Embryonic facial prominence (tissue), 1 donor: ENCODE measurements around the gene SELENOS.
A peak's percentile ranks its signal among the peaks of the same experiment; 100 is the strongest.
"Not testable (repeated sequence)": the region's sequence is repeated elsewhere in the genome, so short reads cannot be mapped to it uniquely, and the experiment has no call there.

Source experiments
- DNase-seq: peaks from one replicate; pipeline ENCODE4 v3.0.0-alpha.2; 2016; ENCODE audit errors: extremely low spot score

The SELENOS gene

GRCh38 chr15:101309436-101310160 is 32.3 kb upstream of the SELENOS start:
- DNase-seq = no peak

DNA sequence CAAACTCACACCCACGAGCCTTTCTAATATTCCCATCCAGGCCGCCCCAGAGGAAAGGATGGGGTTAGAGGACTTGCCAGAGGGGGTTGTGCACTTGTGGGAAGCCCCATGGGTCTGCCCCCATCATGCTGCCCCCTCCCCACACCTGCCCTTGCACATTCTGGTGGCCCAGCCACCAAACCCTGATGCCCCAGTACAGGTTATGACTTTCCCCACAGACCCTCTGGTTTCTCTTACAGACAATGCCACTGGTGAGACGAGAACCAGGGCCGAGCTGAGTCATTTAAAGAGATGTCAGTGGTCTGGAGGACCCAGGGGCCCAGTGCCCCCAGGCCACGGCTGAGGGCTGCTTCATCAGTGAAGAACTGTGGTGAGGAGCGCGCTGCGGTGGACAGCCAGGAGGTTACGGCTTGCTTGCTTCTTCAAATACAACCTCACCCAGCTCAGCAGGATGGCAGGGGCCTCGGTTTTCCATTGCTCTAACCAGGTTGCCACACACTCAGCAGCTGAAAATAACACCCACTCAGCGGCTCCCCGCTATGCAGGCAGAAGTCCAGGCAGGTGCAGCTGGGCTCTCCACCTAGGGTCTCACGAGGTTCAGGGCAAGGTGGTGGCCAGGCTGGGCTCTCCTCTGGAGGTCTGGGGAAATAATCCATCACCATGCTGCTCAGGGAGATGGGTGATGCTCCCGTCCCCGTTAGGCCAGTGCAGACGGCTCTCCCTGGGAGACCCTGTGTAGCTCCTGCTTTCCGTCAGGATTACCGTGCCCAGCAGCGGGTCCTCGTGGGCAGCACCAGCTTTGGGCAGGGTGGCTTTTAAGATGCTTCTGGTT is 31.5 kb upstream of the SELENOS start:
- DNase-seq = no peak

GRCh38 chr15:101307897-101308603 is 30.8 kb upstream of the SELENOS start:
- no peak for DNase-seq

- no peak for DNase-seq
Observed at GRCh38 chr15:101307048-101307896, 30.0 kb upstream of the SELENOS start.

DNA sequence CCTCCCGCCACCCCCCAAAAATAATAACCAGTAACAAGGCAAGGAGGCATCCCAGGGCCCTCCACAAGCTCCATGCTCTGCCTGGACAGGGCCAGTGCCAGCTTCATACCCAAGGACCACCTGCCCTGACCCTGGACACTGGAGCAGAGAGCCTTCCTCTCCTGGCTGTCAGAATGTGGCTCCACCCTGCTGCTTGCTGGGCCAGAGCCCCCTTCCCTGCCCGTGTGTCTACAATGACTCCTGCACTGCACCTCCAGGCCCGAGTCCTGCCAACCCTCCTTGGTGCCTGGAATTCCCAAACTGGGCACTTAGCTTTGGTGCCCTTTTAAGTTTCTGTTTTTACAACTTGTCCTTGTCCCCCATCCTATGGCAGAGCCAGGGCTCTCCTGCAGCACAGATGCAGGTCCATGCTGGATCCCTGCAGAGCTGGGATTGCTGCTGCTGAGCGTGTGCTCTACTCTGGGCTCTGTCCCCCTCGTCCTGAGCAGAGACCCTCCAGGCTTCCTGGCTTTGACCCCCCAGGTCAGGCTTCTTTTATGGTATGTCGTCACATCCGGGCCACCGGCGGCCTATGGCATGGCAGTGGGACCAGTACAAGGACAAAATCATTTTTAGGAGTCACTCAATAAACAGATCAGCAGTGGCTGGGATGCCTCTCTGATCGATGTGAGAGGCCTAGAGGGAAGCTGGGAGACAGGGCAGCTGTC is 29.2 kb upstream of the SELENOS start:
- no peak for DNase-seq

DNA sequence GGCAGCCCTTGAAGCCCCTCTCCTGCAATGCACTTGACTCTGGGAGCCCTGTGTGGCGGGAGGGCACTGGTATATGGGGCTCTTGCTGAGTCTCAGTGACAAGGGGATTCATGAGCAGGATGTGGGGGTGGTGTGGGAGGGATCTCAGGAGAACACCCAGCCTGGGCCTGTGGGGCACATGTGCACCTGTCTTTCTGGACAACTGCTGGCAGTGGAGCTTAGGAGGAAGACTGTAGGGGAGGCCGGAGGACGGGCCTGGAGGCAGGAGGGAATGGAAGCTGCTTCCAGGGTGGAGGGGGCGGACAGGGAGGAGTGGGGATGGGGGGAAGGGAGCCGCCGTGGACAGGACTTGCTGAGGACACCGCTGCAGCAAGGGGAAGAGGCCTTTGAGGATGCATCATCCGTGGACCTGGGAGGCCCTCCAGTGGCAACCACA is 28.6 kb upstream of the SELENOS start:
- DNase-seq = no peak

DNA sequence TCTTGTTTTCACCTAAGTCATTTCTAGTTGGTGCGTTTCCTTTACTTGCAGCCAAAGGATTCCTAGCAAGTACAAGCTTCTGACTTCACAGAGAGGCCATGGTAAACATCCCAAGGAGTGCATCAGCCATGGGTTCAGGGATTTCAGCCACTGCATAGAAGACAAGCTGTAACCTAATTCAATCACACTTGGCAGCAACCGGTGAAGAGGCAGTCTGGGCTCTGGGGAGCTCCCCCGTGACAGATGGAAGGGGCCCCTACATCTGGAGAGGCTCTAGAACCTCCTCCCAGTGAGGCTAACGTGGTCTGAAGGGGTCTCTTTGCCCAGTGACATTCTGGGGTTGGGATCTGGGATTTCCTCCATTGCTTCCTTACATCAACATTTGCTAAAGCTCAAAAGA is 26.1 kb upstream of the SELENOS start:
- no peak for DNase-seq

DNA sequence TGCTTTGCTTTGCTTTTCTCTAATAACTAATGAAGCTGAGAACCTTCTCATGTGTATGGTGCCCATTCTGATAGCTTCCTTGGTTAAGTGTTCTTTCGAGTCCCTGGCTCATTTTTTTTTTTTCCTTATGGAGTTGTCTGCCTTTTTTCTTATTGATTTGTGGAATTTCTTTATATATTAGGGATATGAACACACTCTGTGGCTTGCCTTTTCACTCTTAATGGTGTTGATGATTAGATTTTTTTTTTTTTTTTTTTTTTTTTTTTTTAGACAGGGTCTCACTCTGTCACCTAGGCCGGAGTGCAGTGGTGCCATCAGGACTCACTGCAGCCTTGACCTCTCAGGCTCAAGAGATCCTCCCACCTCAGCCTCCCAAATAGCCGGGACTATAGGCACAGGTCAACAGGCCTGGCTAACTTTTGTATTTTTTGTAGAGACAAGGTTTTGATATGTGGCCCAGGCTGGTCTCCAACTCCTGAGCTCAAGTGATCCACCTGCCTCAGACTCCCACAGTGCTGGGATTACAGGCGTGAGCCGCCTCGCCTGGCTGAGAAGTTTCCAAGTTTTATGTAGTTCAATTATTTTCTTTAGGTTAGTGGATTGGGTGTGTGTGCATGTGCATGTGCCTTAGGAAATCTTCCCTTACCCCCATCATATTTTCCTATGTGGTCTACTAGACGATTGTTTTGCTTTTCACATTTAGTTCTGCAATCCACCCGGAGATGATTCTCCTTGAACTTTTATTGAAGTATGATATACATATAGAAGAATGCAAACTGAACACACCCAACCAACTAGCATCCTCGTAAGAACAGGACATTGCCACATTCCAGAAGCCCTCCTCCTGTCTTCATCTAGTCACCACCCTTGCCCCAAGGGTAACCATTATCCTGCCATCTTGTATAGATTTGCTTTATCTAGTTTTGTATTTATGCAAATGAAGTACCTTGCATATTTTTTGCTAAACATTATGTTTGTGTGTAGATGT is 19.4 kb upstream of the SELENOS start:
- no peak for DNase-seq

DNA sequence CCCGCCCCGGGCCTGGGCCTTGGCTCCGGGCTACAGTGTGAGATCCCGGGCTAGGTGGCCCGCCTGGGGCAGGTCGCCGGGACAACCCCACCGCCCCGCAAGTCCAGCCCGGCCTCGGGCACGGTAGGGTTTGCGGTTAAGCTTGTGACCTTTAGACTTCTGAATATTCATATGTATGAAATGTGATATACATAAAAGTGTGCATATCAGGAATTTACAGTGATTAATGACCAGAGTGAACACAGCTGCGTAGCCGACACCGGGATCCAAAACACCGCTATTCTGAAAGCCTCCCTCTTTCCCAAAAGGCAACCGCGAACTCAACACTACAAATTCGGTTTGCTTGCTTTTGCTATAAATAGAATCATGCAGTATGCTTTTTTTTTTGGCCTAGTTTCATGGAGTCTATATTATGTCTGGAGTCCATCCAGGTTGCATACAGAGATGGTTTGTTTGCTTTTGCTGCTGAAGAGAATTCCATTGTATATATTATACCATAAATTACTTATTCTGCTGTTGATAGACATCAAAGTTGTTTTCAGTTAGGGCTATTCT is 18.4 kb upstream of the SELENOS start:
- DNase-seq = peak; percentile 46

DNA sequence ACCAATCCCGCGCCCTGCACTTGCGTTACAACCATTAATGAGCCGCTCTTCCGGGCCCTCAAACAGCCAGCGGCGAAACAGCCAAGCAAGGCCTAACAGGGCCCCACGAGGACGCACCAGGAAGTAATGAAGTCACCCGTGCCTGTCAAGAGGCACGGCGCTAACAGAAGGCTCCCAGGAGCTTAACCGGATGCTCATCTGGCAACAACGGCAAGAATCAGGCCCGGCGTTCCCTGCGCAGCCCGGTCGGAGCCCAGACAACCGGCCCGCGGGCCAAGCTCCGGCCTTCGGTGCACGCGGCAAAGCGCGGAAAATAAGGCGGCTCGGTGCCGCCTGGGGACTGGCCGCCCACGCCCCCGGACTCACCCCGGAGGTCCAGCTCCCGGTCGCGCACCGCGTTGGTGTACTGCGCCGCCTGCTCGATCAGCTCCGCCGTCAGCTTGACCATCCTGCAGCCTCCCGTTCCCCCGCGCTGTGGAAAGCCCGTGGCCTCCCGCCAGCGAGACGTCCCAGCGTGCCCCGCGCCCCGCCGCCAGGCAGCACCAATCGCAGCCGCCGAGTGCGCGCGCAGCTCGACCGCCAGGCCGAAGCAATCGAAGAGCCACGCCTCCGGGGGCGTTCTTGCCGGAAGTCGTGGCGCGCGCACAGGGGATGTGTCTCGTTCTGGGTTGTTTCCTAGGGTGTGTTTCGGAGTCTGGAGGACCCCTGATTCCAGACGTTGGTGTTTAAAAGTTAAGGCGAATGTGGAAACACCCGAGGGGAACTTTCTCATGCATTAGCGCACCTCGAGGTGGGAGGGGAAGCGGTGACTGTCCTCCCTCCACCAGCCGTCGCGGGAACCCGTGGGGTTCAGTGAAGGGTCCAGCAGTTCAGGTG is 17.7 kb upstream of the SELENOS start, which contains the start of gene SNRPA1:
SNRPA1 (minus strand) TSS at position 518 of the 876 bp plus-strand sequence; CDS start at position 448, 70 bp downstream.
- DNase-seq = peak; percentile 89

DNA sequence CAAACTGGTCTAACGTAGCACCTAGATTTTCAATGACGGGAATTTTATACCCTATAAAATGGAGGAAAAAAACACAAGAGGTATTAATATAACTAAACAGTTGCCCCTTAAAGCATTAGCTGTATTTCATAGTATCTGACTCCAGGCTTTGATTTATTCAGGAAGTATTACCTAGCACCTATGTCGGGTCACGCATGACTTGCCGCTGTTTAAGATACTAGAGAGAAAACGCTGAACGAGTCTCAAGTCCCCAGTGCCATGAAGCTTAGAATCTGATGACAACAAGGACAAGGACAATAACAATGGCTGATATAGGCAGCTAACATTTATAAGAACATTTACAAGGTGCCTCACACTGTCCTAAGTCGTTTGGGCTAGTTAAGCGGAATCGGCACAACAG is 15.8 kb upstream of the SELENOS start:
- no peak for DNase-seq

GRCh38 chr15:101288905-101289513 is 11.7 kb upstream of the SELENOS start:
- DNase-seq = no peak

DNA sequence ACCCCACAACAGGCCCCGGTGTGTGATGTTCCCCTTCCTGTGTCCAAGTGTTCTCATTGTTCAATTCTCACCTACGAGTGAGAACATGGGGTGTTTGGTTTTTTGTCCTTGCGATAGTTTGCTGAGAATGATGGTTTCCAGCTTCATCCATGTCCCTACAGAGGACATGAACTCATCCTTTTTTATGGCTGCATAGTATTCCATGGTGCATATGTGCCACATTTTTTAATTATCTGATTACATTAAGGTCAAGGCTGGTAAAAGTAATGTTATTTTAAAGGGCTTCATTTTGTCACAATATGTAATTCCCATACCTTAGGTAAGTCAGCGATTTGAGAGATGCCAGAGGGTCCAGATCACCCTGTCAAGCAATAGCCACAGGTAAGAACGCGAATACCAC is 10.1 kb upstream of the SELENOS start:
- not testable (repeated sequence) for DNase-seq

DNA sequence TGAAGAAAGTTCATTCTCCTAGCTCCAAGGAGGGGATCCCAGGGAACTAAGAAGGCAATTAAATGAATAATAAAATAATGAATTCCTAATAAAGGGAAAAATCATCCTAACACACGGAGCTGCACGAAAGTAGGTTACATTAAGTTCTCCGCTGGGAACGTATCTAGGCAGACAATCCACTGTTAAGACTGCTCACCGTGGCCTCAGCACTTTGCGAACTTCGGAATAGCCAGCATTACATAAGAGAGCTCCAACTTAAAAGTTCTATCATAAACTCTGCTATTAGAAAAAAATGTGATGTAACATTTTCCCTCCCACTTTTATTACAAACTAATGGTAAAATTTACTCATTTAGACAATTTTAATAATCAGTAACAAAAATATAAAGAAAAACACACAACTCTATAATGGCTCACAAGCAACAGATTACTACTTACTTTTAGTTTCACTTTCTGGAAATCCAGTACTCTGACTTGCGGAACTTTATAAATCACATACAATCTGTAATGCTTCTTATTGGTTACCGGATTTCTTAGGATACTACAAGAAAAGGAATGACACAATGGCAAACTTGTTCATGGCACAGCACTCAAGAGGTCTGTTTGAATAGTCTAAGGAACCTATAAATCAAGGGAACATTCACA is 9.3 kb upstream of the SELENOS start:
- no peak for DNase-seq

DNA sequence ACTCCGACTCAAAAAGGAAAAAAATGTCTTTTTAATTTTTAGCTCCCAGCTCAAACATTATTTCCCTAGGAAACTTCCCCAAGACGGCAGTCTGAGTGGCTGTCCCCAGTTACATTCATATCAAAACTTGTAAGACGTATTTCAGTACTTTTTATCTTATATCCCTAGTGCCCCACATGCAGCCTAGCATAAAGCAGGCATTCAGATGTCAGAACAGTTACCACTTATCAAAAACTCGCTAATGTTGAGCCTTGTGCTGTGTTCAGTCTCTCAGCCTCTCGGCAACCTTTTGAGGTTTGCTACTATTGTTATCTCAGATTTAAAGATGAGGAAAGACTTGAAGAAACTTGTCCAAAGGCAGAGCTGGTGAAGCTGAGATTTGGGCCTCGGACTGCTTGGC is 6.6 kb upstream of the SELENOS start:
- no peak for DNase-seq

- no peak for DNase-seq
Observed at GRCh38 chr15:101280007-101280406, 2.7 kb upstream of the SELENOS start.

GRCh38 chr15:101277943-101278564 is 769 bp upstream of the SELENOS start:
- DNase-seq = no peak
